ENCODE data around the gene PCYT1A.

GRCh38 chr3:196327405-196327804 is 39.9 kb upstream of the PCYT1A start:
- TF ChIP-seq POLR2AphosphoS5 (IDR thresholded peaks at IDR 0.05; ENCODE audit: low read depth, low read length) (no peak), RAD21 (CRISPR knock-in tag; IDR thresholded peaks at IDR 0.05) (no peak)
- TF ChIP-seq, protein P1, sequence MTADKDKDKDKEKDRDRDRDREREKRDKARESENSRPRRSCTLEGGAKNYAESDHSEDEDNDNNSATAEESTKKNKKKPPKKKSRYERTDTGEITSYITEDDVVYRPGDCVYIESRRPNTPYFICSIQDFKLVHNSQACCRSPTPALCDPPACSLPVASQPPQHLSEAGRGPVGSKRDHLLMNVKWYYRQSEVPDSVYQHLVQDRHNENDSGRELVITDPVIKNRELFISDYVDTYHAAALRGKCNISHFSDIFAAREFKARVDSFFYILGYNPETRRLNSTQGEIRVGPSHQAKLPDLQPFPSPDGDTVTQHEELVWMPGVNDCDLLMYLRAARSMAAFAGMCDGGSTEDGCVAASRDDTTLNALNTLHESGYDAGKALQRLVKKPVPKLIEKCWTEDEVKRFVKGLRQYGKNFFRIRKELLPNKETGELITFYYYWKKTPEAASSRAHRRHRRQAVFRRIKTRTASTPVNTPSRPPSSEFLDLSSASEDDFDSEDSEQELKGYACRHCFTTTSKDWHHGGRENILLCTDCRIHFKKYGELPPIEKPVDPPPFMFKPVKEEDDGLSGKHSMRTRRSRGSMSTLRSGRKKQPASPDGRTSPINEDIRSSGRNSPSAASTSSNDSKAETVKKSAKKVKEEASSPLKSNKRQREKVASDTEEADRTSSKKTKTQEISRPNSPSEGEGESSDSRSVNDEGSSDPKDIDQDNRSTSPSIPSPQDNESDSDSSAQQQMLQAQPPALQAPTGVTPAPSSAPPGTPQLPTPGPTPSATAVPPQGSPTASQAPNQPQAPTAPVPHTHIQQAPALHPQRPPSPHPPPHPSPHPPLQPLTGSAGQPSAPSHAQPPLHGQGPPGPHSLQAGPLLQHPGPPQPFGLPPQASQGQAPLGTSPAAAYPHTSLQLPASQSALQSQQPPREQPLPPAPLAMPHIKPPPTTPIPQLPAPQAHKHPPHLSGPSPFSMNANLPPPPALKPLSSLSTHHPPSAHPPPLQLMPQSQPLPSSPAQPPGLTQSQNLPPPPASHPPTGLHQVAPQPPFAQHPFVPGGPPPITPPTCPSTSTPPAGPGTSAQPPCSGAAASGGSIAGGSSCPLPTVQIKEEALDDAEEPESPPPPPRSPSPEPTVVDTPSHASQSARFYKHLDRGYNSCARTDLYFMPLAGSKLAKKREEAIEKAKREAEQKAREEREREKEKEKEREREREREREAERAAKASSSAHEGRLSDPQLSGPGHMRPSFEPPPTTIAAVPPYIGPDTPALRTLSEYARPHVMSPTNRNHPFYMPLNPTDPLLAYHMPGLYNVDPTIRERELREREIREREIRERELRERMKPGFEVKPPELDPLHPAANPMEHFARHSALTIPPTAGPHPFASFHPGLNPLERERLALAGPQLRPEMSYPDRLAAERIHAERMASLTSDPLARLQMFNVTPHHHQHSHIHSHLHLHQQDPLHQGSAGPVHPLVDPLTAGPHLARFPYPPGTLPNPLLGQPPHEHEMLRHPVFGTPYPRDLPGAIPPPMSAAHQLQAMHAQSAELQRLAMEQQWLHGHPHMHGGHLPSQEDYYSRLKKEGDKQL (CRISPR knock-in tag; IDR thresholded peaks at IDR 0.05; ENCODE audit: low read depth), result no peak
